Measurements from ENCODE around the gene PKD1L1. TPM values are rescaled to one million over a fixed set of nuclear protein-coding genes. Genes with fewer than 3 reads are reported as not detected.
A peak's percentile ranks its signal among the peaks of the same experiment; 100 is the strongest.
"Not testable (repeated sequence)": the region's sequence is repeated elsewhere in the genome, so short reads cannot be mapped to it uniquely, and the experiment has no call there.

Gene PKD1L1
- total RNA-seq, 2 donors from 2014 or later = 0.56 to 0.82 TPM

GRCh38 chr7:47763063-47763974, 184.9 kb downstream of the PKD1L1 start:
- ATAC-seq (peak; percentile 94), DNase-seq (peak; percentile 15 to 31)
- intact Hi-C loops (cut with DNase I, micrococcal nuclease) = no loop called here

- ATAC-seq = no peak
- intact Hi-C loops (cut with DNase I, micrococcal nuclease) = no loop called here
- no peak for DNase-seq
These were observed 185.6 kb downstream of the PKD1L1 start for GRCh38 chr7:47762746-47763062.

GRCh38 chr7:47762207-47762606, 186.1 kb downstream of the PKD1L1 start:
- intact Hi-C loops (cut with DNase I, micrococcal nuclease) = no loop called here
- DNase-seq (no peak), ATAC-seq (no peak)

- no peak for DNase-seq
- intact Hi-C loops (cut with DNase I, micrococcal nuclease) = no loop called here
- ATAC-seq = no peak
These were observed 189.1 kb downstream of the PKD1L1 start for GRCh38 chr7:47759056-47759706.

- intact Hi-C loops (cut with DNase I, micrococcal nuclease) = no loop called here
- ATAC-seq (no peak), DNase-seq (no peak)
These were observed 189.7 kb downstream of the PKD1L1 start for GRCh38 chr7:47758546-47758945.

- intact Hi-C loops (cut with DNase I, micrococcal nuclease) = no loop called here
- ATAC-seq = peak; percentile 58
- DNase-seq = peak; percentile 26 to 40
These were observed 190.3 kb downstream of the PKD1L1 start for GRCh38 chr7:47757921-47758411.

GRCh38 chr7:47756636-47757035, 191.6 kb downstream of the PKD1L1 start:
- intact Hi-C loops (cut with DNase I, micrococcal nuclease) = no loop called here
- ATAC-seq = no peak
- no peak for DNase-seq

- DNase-seq (no peak), ATAC-seq (no peak)
- intact Hi-C loops (cut with DNase I, micrococcal nuclease) = no loop called here
These were observed 193.0 kb downstream of the PKD1L1 start for GRCh38 chr7:47755248-47755647.

GRCh38 chr7:47751724-47752123, 196.5 kb downstream of the PKD1L1 start:
- not testable (repeated sequence) for DNase-seq, ATAC-seq

GRCh38 chr7:47751043-47751442, 197.2 kb downstream of the PKD1L1 start:
- no peak for DNase-seq
- ATAC-seq = no peak
- intact Hi-C loops (cut with DNase I, micrococcal nuclease) = no loop called here

More at GRCh38 chr7:47751724-47752123, 196.5 kb downstream of the PKD1L1 start:
- intact Hi-C loops (cut with DNase I, micrococcal nuclease) = not testable (repeated sequence)

GRCh38 chr7:47748041-47748440, 200.2 kb downstream of the PKD1L1 start:
- ATAC-seq (no peak), DNase-seq (no peak)
- intact Hi-C loops (cut with DNase I, micrococcal nuclease) = no loop called here

- no peak for ATAC-seq
- intact Hi-C loops (cut with DNase I, micrococcal nuclease) = no loop called here
- no peak for DNase-seq
These were observed 201.1 kb downstream of the PKD1L1 start for GRCh38 chr7:47747160-47747559.

- ATAC-seq = no peak
- intact Hi-C loops (cut with DNase I, micrococcal nuclease) = no loop called here
- no peak for DNase-seq
These were observed 201.8 kb downstream of the PKD1L1 start for GRCh38 chr7:47746468-47746867.

GRCh38 chr7:47744883-47745282, 203.4 kb downstream of the PKD1L1 start:
- intact Hi-C loops (cut with DNase I, micrococcal nuclease) = no loop called here
- no peak for DNase-seq
- no peak for ATAC-seq

GRCh38 chr7:47743965-47744591, 204.2 kb downstream of the PKD1L1 start:
- ATAC-seq = no peak

GRCh38 chr7:47741984-47742383, 206.3 kb downstream of the PKD1L1 start:
- intact Hi-C loops (cut with DNase I, micrococcal nuclease) = no loop called here
- DNase-seq (no peak), ATAC-seq (no peak)

More at GRCh38 chr7:47743965-47744591, 204.2 kb downstream of the PKD1L1 start:
- DNase-seq = no peak
- intact Hi-C loops (cut with DNase I, micrococcal nuclease) = no loop called here

GRCh38 chr7:47739891-47740290, 208.4 kb downstream of the PKD1L1 start:
- ATAC-seq (no peak), DNase-seq (no peak)
- intact Hi-C loops (cut with DNase I, micrococcal nuclease) = no loop called here

GRCh38 chr7:47739301-47739875, 208.9 kb downstream of the PKD1L1 start:
- intact Hi-C loops (cut with DNase I, micrococcal nuclease) = no loop called here
- ATAC-seq (no peak), DNase-seq (no peak)

GRCh38 chr7:47738563-47739166, 209.6 kb downstream of the PKD1L1 start:
- ATAC-seq = no peak
- intact Hi-C loops (cut with DNase I, micrococcal nuclease) = no loop called here
- no peak for DNase-seq
